Activated T-cell treated with anti-CD3 and anti-CD28 coated beads, Interleukin-2, amount 50 U/mL, for 1 hour (primary cell): ENCODE measurements around the gene BORCS5.

ENCODE experiments used
- DNase-seq: peaks from one replicate; pipeline ENCODE4 v3.0.0-alpha.2; 2020

Gene BORCS5

DNA sequence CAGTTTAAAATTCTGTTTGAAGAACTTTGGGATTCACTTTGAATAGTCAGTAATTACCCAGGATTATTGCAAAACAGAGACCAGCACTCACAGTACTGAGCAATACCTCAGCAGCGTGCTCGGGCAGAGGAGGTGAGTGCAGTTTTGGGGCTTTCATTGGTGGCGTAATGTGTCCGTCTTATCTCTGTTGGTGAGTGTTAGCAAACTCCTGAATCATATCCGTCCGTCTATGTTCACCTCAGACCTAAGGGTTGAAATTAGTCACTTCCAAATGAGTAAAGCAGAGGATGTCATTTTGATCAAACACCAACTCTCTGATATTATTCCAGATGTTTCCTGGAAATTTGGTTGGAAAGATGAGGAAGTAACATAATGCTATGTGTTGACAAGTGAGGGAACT, 82.8 kb downstream of the BORCS5 start:
- DNase-seq, result no peak

DNA sequence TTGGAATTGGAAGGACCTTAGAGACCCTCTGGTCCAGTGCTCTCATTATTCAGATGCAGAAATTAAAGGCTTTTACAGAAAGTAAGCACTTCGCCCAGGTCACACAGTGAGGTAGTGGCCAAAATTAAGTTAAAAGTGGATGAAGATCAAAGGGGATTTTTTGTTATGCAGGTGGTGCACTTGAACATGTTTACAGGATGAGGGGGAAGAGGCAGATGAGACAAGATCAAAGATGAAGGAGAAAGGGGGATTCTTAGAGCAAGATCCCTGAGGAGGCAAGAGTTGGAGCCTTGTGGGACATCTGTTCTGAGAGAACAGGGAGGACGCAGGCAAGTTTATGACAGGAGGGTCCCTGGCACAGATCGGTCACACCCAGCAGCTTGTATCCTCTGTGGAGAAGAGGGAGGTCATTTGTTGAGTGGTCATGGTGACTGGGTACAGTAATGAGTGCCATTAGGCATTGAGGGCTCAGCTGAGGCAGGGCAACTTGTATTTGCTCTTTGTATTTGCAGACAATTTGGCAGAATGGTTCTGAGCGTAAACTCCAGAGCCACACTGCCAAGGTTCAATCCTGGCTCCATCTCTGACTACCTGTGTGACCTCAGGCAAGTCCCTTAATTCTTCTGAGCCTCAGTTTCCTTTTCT, 84.0 kb downstream of the BORCS5 start:
- no peak for DNase-seq

DNA sequence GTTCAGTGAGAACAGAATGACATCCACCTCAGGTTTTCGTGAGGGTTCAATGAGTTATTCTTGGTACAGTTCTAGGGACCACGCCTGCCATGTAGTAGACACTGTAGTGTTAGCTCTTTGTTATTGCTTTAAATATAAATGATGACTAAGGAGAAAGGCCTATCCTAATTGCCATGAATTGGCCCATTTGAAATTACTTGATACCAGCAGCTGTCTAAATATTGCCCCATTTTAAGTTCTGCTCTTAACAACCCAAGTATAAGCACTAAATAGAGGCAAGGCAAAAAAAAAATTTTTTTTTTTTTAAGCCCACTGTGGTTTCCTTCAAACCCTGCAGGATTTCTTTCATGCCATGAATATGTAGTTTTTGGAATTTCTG, 84.5 kb downstream of the BORCS5 start:
- DNase-seq, result no peak

DNA sequence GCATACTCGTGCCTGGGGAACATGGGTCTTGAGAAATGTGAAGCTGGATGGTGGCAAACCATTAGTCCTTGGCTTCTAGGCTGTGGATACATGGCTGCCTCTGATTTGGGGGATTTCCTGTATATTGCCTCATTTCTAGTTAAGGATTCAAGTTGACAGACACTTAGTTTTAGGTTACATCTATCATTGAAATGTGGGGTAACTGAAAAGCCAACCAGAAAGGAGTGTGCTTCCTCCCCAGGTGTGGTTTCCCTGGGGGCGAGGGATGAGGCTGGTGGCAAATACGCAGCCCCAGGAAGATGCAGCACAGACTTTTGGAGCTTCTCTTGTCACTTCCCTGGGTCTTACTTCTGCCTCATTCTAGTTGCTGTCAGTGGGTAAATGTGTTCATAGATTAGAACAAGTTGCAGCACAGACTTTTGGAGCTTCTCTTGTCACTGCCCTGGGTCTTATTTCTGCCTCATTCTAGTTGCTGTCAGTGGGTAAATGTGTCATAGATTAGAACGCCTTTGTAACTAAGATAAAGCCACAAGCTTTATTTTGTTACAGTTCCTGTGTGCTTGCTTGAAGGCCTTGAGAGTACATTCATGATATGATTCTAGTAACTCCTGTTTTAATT, 85.1 kb downstream of the BORCS5 start:
- DNase-seq, result peak; percentile 69

DNA sequence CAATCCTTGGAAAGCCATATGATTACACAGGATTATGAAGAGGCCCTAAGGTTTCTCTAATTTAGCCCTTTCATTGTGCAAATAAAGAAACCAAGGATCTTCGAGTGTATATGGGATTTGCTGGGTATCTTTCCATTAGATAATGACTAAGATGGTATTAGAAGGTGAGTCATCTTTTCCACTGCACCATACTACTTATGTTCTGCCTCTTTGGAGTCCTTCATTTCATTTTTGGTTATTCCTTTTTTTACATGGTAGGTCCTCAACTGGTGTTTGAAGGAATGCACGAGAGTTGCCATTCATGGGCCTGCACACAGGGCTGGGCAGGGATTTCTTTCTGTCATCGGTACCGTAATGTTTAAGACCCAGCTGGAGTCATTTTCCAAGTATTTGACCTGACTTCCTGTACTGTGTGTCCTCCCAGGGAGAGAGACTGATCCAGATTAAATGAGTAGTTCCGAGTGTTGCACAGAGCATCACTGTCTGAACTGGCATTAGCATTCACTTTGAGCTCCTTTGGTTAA, 85.7 kb downstream of the BORCS5 start:
- no peak for DNase-seq

DNA sequence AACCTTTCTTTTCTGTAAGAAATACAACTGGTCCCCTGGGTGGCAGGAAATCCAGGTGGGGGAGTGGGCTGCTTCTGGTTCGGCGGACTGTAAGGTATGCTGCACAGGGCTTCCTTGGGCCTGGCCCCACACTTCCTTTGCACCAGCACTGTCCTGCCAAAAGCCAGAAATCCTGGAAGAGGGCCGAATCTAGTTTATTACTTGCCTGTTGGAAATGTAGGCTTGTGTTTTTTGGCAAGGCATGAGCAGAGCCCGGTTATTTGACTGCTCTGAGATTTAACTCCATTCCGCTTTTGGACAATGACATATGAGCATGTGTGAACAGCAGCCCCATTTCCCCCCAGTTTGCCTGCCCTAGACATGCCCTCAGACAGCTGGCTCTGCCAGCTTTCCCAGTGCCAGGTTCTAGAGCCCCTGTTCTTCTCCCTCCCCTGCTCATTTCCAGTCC, 86.6 kb downstream of the BORCS5 start:
- DNase-seq, result no peak

DNA sequence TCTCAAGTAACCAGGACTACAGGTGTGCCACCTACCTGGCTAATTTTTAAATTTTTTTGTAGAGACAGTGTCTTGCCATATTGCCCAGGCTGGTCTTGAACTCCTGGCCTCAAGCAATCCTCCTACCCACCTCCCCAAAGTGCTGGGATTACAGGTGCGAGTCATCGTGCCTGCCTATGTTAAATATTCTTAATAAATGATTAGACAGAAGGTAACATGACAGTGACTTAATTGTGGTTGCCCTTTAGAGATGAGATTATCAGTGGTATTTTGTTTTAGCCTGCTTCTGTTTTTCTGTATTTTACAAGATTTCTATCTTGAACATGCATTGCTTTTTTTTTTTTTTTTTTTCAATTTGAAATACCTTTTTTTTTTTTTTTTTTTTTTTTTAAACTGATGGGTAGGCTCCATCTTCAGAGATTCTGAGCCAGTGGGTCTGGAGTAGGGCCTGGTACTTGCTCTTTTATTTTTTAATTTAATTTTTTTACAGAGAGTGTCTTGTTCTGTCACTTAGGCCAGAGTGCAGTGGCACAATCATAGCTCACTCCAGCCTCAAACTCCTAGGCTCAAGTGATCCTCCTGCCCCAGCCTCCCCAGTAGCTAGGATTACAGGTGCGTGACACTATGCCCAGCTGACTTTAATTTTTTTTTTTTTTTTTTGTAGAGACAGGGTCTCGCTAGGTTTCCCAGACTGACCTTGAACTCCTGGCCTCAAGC, 88.4 kb downstream of the BORCS5 start:
- DNase-seq, result no peak

DNA sequence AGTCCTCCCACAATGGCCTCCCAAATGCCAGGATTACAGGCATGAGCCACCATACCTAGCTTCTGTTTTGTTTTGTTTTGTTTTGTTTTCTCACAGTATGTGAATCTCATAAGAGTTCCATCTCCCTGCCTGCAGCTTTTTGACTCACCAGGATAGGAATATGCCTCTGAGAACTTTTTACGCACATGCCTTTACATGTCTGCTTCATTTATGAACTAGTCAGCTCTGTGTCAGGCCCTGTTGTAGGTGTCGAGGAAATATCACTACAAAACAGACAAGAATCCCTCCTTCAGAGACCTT, 89.0 kb downstream of the BORCS5 start:
- DNase-seq, result no peak

DNA sequence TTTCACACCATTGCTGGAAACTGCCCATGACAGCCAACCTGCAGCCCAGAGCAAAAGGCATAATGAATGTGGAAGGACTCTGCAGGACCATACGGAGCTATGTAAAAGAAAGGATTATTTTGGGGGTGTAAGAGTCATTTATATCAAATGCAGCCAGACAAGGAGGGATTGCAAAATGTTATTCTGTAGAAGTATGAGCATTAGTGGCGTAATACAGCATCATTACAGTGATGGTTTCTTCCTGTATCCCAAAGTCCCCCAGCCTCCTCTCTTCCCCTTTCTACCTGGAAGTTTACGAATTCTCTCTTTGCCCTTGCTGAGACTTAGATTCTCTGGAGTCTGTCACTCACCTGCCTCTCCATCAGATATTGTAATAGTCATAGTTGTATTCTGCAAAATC, 89.9 kb downstream of the BORCS5 start:
- no peak for DNase-seq

DNA sequence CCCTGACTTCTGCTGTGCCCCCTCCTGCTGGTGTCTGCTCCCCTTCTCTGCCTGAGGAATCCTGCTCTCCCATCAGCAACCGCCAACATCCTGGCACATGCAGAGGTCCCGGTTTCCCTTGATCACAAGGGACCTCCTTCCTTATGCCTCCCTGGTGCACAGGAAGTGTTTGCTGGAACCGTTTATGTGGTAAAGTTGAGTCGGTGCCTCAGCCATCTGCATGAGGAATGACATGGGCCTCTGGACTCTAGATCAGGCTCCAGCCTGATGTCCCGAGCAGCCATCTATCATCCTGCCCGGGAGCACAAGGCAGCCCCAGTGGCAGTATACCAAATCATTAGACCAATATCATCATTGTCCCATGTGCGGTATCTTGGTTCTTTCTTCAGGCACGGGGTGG, 90.4 kb downstream of the BORCS5 start:
- no peak for DNase-seq

DNA sequence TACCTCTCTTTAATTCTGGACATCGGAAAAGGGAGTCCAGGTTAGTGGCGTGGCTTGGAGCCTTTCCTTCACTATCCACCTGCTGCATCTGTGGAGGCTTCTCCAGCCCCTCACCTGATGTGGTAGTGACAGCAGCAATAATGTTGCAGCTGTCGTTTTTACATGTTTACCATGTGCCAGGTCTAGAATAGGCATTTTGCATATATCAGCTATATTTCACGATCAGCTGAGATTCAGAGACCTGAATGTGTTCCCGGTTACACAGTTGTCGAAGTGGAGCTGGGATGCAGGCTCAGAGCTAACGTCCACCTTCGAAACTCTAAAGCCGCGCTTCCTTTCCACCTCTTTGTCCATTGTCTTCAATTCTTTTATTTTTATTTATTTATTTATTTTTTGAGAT, 91.0 kb downstream of the BORCS5 start:
- no peak for DNase-seq

DNA sequence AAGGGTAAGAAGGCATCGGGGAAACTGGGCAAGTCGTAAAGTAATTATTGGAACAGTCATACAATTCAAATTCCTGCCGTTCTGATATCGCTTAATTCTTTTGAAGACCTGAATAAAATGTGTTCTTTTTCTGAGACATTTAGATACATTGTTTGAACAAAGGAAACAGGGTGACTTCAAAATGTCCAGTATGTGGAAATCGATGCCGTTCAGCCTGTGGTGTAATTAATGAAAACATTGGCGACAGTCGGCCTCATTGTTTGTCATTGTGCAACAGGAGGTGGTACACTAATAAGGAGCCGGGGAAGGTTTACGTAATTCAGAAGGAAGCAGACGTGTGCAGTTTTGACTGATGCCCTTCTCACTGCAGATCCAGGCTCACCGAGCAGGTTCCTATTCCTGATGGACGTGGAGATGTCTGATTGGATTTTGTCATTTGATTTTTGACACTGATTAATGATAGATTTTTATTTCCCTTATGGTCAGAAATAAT, 92.7 kb downstream of the BORCS5 start:
- DNase-seq, result no peak

DNA sequence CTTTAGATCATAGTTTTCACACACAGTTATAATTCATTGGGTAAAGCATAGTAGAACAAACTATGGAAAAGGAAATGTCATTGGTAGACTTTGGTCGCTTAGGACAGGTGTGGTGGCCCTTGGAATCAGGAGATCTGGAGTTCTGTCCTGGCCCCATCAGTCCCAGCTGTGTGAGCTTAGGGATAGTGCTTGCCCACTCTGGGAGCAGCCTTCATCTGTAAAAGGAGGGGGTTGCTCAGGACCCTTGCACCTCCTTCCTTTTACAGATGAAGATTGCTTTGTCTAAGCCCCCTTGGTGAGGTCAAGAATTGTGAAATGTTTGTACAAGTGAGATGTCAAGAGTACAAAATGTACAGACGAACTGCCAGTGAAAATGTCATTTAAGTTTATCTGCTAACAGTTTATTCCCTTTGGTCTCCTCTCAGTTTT, 93.2 kb downstream of the BORCS5 start:
- DNase-seq, result no peak

DNA sequence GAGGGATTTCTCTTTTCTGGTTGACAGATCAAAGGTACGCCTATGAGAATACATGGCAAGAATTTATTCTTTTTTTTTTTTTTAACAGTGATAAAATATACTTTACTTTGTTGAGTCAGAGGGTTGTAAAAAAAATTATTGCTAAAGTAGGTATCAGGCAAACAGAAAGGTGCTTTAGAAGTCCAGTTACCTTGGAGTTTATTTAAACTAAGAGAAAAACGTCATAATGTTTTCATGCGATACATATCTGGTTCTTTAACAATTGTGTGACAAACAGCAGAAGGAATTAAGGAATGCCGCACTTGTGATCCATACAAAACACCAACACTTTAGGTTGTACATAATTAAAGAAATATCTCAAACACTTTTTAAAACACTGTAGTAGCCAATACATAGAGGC, 94.2 kb downstream of the BORCS5 start:
- DNase-seq, result no peak

DNA sequence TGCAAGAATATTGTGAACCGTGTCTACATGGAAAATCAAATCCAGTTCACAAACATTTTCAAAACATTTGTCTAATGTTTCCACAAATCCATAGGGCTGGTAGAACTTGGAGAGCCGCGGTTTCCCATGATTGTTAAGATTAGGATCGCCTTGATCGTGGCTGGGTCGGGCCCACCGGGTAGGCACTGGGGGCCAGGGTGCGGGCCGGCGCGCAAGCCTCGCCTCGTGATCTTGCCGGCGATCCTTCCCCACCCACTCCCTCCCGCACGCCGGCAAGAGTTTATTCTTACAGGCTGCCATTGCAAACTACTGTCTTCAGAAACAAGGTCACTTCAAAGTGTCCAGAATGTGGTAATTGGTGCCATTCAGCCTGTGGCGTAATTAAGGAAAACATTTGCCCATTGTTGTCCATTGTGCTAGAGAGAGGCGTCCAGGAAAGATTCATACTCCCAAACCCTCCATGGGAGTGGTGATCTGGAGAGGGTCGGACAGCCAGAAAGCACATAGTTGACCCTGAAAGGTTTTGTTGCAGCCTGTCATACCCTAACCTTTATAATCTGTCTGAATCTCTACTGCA, 95.5 kb downstream of the BORCS5 start:
- no peak for DNase-seq

DNA sequence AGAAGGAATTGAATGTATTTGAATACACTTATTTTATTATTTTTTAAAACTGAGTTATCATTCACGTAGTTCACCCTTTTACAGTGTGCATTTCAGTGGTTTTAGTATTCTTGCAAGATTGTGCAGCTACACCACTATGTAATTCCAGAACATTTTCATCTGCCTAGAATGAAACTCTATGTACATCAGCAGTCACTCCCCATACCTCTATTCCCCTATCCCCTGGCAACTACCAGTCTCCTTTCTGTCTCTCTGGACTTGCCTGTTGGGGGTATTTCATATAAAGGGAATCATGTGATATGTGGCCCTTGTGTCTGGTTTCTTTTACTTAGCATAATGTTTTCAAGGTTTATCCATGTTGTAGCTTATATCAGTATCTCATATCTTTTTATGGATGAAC, 96.8 kb downstream of the BORCS5 start:
- DNase-seq, result no peak

DNA sequence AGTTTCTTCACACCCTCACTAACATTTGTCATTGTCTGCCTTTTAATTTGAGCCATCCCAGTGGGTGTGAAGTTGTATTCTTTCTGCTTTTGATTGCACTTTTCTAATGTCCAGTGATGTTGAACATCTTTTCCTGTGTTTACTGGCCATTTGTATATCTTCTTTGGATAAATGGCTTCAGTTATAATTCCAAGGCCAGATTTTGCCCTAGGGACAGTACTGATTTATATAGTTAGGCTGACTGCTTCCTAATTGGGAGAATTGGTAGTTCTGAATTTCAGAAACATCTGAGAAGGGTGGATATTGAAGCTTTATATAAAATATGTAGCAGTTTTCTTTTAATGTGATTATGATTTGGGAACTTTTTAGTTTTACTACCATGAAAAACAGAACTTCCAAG, 97.4 kb downstream of the BORCS5 start:
- no peak for DNase-seq

DNA sequence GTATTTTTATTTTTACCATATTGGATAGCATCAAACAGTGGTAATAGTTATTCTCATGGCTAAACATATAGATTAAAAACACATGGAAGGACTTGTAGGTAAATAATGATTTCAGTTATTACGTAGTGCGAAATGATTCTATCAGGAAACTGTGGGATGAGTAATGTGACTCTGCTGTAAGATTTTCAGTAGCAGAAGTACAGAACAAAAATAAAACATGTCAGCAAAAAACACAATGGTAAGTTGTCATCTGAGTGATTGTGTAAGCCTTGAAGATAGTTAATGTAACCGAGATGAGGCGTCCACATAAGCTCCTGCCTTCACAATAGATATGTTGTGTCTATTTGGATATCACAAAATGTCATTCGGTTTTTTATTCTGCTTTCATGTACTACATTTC, 99.8 kb downstream of the BORCS5 start:
- no peak for DNase-seq

DNA sequence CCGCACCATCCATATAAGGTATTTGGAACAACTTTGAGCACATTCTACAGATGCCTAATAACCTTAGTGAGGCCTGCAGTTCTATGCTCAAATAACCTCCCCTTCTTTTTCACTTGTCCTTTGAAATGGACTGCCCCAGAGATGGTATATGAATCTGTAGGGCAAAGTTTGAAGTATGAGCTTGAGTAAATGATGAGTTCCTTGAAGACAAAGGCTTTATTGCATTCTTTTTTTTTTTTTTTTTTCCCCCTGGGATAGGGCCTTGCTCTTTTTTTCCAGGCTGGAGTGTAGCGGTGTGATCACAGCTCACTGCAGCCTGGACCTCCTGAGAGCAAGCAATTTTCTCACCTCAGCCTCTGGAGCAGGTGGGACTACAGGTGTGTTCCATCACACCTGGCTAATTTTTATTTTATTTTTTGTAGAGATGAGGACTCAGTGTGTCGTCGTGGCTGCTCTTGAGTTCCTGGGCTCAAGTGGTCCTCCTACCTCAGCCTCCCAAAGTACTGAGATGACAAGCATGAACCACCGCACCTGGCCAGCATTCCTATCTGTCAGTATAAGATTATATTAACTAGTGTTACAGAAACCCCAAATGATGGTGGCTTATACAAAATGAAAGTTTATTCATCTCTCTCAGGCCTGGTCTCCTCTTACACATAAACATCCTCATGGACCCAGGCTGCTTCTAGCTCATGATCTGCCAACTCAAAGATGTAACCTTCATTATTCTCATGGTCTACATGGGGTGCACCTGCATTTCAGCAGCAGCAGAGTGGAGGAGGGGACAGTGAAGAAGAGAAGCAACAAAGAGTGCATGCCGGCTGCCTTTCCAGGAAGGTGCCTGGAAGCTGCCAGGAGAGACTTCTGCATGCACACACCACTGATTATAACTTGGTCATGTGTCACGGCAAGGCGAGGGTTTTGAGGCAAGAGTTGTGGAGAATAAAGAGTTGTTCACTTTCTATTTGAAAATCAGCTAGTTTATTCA, 104.4 kb downstream of the BORCS5 start:
- DNase-seq, result no peak

DNA sequence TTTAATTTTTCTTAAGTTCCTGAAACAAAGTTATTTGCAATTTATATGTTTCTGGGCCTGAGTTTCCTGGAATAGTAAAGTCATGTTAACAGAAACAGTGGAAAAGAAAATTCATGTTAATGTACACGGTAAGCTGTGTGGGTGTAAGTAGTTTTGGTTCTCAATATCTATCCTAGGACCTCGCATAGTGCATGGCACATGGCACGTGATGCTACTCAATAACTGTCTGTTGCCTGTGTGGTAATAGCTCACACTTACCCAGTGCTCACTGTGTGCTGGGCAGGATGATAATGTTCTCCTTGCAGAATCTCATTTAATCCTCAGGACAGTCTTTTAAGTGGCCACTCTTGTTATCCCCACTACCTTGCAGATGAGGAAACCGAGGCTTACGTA, 105.0 kb downstream of the BORCS5 start:
- DNase-seq, result no peak

DNA sequence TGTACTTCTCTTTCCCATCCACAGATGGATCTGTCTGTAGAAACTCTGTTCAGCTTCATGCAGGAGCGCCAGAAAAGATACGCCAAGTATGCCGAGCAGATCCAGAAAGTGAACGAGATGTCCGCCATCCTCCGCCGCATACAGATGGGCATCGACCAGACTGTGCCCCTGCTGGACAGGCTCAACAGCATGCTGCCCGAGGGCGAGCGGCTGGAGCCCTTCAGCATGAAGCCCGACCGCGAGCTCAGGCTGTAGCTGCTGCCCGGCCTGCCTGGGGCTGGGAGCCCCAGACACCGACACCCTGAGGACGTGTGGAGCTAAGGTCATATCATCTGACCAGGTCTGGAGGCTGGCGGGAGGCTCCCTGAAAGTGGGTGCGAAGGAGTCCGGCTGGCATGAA, 108.6 kb downstream of the BORCS5 start:
- no peak for DNase-seq

DNA sequence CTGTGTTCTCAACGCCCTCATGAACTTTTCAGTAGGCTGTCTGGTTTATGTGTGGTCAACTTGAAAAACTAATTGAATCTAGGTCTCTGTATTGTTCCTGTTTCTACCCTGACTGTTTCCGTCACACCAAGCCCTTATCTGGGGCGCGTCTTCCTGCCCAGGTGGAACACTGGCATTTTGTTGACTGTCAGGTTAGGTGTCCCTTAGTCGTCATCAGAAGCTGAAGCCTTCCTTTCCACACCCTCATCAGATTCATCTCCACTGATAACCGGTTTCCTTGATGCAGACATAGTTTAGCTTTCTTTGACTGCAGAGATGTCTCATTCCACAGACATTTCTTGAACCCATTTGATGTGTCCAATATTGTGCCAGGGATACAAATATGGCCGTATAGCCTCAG, 109.3 kb downstream of the BORCS5 start:
- DNase-seq, result peak; percentile 66

DNA sequence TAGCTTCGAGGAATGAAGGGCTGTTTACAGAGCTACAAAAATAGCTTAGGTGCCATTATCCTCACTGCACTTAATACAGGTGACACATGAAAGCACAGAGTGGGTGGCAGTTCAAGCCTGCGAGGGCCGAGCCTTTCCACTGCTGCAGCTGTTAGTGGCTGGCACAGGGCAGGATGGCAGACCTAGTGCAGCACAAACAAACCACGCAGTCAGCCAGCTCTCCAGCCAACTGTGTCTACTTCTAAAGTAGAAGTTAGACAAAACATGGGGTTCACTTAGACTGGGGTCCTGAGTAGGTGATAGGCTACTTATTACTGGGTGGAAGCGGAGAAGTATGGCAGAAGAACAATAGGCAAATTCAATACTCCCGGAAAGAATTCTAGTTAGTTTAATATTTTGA, 110.4 kb downstream of the BORCS5 start:
- DNase-seq, result peak; percentile 57
